SU-DHL-6 (cell line): ENCODE measurements around the gene ABCG4.

Source experiments
- CTCF ChIP-seq: fragments of 200-600 bp; sonication (generic); IDR thresholded peaks from one replicate; pipeline ENCODE4 v1.5.1; 2017; ENCODE audit warnings: antibody characterized with exemption, mild to moderate bottlenecking, low read length, moderate library complexity; ENCODE audit not compliant: insufficient read depth, poor library complexity, severe bottlenecking
- EZH2phosphoT487 ChIP-seq: fragments of 200-600 bp; sonication (generic), shearing (Covaris generic); conservative IDR thresholded peaks from 2 replicates; pipeline ENCODE4 v1.6.1; 2018; ENCODE audit warnings: mild to moderate bottlenecking, antibody characterized with exemption, low read length, moderate library complexity, mixed read lengths

GRCh38 chr11:119168471-119169281, 19.8 kb downstream of the ABCG4 start, which contains the start of gene NLRX1:
- TF ChIP-seq EZH2phosphoT487 (no peak), CTCF (peak; percentile 83)
